Activated naive CD4-positive, alpha-beta T cell treated with anti-CD3 and anti-CD28 coated beads, Interleukin-2, amount 50 U/mL, for 24 hours (primary cell): Measurements from ENCODE around the gene YPEL2.

Experiments used
- H3K27ac Mint-ChIP-seq: one replicate; pipeline ENCODE4 v1.8.0; 2021; ENCODE audit warnings: mild to moderate bottlenecking, mixed read lengths
- H3K27me3 Mint-ChIP-seq: one replicate; pipeline ENCODE4 v1.8.0; 2021; ENCODE audit warnings: mixed read lengths
- H3K36me3 Mint-ChIP-seq: one replicate; pipeline ENCODE4 v1.8.0; 2021; ENCODE audit warnings: mixed read lengths
- H3K4me1 Mint-ChIP-seq: one replicate; pipeline ENCODE4 v1.8.0; 2021; ENCODE audit warnings: mixed read lengths
- H3K4me3 Mint-ChIP-seq: one replicate; pipeline ENCODE4 v1.8.0; 2021; ENCODE audit warnings: mild to moderate bottlenecking, mixed read lengths
- H3K9me3 Mint-ChIP-seq: one replicate; pipeline ENCODE4 v1.8.0; 2021; ENCODE audit warnings: mixed read lengths

Gene YPEL2

DNA sequence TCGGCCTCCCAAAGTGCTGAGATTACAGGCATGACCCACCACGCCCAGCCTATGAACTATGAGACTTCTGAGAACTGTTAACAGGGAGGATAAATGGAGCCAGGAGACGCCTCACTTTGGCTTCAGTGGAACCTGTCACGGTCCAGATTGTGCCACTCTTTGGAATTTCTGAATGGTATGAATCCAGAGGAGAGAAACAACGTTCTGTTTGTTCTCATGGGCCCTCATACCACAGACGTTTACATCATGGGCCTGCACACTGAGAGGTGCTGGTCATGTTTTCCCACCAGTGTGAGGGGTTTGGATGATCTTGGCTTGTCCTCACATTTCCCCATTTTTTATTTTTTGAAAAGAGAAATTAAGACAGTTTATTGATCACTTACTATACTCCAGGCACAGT is 90.3 kb downstream of the YPEL2 start:
- Mint-ChIP-seq H3K4me3 (no peak overlapping the region), H3K4me1 (no peaks in the 10 kb centered on the region), H3K9me3 (no peaks in the 10 kb centered on the region), H3K27me3 (no peaks in the 10 kb centered on the region), H3K27ac (no peak overlapping the region), H3K36me3 (no peaks in the 10 kb centered on the region)

DNA sequence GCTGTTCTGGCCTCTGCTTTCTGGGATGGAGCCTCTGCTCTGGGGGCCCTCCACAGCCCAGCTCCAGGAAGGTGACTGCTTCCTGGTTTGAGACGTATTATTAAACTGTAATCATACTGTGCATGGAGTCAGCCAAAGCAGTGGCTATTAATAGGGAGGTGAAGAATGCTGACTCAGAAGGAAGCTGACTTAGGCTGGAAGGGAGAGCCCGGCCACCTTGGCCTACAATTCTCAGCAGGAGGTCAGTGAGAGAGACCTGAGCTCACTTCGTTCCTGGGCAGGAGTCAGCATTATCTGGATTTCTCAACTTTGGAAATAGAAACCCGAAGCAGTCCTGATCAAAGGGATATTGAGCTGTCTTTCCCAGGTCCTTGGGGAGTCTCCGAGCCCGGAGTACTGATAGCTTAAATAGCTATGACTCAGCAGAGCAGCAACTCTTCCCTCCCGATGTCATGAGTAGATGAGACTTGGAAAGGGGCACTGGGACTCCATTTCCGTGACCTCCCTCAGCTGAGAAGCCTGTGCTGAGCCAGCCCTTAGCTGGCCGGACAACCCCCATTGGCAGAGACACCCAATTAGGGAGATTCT is 91.8 kb downstream of the YPEL2 start:
- Mint-ChIP-seq H3K4me3 (no peak overlapping the region), H3K36me3 (no peaks in the 10 kb centered on the region), H3K9me3 (no peaks in the 10 kb centered on the region), H3K27ac (no peak overlapping the region), H3K27me3 (no peaks in the 10 kb centered on the region), H3K4me1 (peaks cover 10% of the 10 kb centered on the region)

DNA sequence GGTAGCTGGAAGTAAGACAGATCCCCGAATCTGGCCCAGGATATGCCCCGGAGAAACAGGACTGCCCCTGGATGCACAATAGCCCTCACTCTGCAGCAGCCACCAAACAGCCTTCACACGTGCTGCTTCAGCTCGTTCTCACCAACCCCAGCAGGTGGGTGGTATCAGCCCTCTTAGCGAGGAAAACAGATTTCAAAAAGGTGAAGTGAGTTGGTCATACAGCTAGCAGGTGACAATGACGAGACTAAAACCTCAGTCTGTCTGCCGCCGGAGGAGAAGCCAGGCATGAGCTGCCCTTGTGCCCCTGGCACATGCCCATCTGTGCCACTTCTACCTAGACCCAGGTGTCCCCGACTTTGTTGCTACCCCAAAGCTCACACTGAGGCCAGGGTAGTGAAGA is 92.4 kb downstream of the YPEL2 start:
- H3K27ac Mint-ChIP-seq = no peak overlapping the region
- peaks cover 10% of the 10 kb centered on the region for H3K4me1 Mint-ChIP-seq
- H3K4me3 Mint-ChIP-seq = no peak overlapping the region
- H3K36me3 Mint-ChIP-seq = no peaks in the 10 kb centered on the region
- H3K27me3 Mint-ChIP-seq = no peaks in the 10 kb centered on the region
- H3K9me3 Mint-ChIP-seq = no peaks in the 10 kb centered on the region

DNA sequence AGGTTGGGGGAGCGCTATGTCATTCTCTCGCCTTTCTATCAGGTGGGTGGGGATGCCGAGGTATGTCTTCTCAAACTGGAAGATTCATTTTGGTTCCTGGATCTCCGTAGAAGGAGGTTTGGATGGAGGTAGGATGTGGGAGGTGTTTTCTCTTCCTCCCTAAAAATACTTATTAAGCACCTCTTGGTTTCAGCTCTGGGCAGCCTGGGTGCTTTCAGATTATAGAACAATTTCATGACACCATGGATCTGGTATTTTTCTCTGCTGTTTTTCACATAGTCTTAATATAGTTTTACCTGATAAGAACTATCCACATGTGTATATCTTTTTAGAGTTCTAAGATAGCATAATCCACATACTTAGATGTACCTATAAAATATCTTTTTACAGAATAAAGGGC is 92.9 kb downstream of the YPEL2 start:
- Mint-ChIP-seq H3K27me3 (no peaks in the 10 kb centered on the region), H3K9me3 (no peaks in the 10 kb centered on the region), H3K36me3 (no peaks in the 10 kb centered on the region), H3K27ac (no peak overlapping the region), H3K4me3 (no peak overlapping the region), H3K4me1 (peaks cover 10% of the 10 kb centered on the region)

DNA sequence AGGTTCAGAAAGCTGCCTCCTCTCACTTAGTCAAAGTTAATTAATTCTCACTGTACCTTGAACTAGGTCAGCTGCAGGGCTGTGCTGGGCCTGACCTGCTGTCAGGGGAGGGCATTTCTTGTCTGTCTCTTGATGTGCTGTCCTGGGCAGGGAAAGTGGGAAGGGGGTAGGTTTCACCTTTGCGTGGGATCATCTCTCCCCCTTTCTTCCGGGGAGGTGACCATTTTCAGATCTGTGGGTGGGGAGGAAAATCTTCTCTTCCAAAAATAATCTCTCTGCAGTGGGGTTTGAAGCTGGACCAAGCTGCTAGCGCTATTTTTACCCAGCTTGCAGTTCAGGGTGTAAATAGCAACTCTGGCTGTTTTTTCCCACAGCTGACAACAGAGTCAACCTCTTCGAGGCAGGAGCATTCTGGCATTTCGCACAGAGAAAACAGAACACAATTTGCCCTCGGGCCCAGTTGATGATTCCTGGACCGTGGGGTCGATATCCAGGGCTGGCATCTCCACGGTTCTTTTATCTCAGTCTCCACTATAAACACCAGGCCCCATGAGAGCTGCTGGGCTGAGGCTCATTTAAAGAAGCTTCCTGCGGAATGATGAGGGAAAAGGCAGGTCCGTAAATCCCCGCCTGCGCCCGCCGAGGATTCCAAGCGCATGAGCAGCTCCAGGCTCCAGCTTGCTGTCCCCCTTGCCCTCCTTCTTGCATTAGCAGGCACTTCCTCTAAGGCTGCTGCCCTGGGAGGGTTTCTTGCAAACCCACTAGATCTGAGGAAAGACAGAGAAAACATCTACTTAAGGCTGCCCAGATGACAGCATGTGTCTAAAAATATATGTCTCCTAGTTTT is 93.9 kb downstream of the YPEL2 start:
- Mint-ChIP-seq H3K36me3 (no peaks in the 10 kb centered on the region), H3K27ac (no peak overlapping the region), H3K27me3 (no peaks in the 10 kb centered on the region), H3K4me3 (no peak overlapping the region), H3K4me1 (peaks cover 10% of the 10 kb centered on the region), H3K9me3 (no peaks in the 10 kb centered on the region)

DNA sequence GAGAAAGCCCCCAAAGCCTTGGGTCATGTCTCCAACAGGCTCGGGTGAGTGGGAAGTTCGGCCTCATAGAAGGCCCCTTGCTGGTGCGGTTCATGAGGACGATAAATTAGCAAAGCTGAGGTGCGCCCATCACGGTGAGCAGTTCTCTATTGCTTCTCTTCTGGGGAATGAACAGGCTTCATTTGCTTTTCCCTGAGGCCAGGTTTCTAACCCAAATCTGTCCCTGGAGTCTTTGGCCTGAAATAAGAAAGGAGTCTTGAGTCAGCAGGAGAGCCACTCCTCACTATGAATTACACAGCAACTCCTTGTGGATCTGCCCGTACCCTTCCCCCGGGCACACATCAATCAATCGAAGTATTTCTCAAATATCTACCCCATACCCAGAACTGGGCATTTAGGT is 94.6 kb downstream of the YPEL2 start:
- Mint-ChIP-seq H3K27me3 (no peaks in the 10 kb centered on the region), H3K4me3 (no peak overlapping the region), H3K36me3 (no peaks in the 10 kb centered on the region), H3K27ac (no peak overlapping the region), H3K4me1 (peaks cover 10% of the 10 kb centered on the region), H3K9me3 (no peaks in the 10 kb centered on the region)

DNA sequence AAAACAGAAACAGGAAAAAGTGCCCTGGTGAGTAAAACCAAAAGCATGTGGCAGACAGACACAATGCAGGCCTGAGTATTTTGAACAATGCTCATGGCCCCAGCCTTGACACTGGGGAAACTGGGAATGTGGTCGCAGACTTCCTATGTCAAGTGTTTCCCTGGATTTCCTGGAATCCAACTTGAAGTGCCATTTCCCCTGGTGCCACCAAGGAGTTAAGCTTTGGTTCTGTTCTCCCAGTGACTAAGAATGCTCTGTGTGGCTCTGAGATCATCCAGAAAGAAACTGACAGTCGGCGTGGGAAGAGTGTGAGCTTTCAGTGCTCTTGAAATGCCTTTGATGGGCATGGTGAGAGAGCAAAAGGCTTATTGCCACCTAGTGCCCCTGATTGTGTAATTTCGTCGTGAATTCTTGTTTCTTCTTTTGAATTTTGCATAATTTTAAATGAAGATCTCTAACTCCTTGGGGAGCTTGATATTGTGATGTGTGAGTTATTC is 96.0 kb downstream of the YPEL2 start:
- no peak overlapping the region for H3K27ac Mint-ChIP-seq
- H3K4me1 Mint-ChIP-seq = peaks cover 10% of the 10 kb centered on the region
- H3K9me3 Mint-ChIP-seq = peaks cover under 1% of the 10 kb centered on the region
- peaks cover 2% of the 10 kb centered on the region for H3K36me3 Mint-ChIP-seq
- no peak overlapping the region for H3K4me3 Mint-ChIP-seq
- H3K27me3 Mint-ChIP-seq = no peaks in the 10 kb centered on the region

DNA sequence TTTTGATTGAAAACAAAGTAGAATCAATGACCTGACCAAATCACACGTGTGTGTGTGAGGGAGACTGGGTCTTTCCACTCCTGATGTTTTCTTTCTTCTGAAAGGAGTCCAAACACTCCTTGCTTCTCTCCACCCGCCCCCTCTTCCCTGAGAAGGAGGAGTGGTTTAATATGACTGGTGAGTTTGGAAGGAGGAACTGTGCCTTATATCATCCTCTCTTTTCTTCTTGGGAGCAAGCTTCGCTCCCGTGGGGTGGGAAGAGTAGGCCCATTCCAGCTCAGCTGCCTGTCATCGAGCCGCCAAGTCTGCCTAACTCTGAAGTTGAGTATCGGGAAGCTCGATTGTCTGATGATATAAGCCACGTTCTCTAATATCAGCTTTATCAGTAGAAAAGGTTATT is 96.5 kb downstream of the YPEL2 start:
- Mint-ChIP-seq H3K27ac (no peak overlapping the region), H3K4me1 (peaks cover 10% of the 10 kb centered on the region), H3K9me3 (peaks cover 6% of the 10 kb centered on the region), H3K36me3 (peaks cover 4% of the 10 kb centered on the region), H3K27me3 (no peaks in the 10 kb centered on the region), H3K4me3 (no peak overlapping the region)

DNA sequence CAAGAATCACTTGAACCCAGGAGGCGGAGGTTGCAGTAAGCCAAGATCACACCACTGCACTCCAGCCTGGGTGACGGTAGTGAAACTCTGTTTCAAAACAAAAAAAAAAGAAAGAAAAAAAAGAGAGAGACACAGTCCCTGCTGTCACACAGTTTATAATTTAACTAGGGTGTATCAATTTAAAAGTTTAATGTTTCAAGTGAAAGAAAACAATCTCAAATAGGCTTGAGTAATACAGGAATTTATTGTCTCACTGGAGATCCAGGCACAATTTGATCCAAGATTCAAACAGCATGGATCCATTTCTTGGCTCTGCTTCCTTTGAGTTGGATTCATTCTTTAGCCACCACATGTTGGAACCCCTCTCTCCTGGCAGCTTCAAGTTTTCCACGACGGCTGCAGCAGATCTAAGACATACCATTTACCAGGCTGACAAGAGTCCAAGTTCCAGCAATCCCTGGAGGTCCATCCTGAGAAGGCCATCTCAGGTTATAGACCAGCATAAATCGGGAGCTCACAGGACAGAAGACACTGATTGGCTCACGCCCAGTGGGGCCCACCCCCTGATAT is 97.5 kb downstream of the YPEL2 start:
- Mint-ChIP-seq H3K27me3 (no peaks in the 10 kb centered on the region), H3K4me1 (peaks cover 10% of the 10 kb centered on the region)

DNA sequence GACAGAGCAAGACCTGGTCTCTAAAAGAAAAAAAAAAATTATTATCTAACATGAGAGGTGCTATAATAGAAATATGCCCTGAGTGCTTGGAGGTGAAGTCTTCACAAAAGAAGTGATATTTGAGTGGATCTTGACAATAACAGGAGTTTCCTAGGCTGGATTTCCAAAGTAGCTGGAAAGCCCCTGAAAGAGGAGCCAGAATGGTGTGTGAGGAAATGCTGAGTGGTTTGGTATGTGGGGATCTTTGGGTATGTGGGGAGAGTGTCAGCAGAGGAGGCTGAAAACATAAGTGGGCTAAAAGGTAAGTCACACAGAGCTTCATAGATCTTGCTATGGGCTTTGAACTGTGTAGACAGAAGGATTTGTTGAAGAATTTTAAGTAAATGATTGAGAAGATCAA is 100.1 kb downstream of the YPEL2 start:
- Mint-ChIP-seq H3K4me3 (no peak overlapping the region), H3K4me1 (peaks cover 10% of the 10 kb centered on the region), H3K36me3 (peaks cover 4% of the 10 kb centered on the region), H3K9me3 (peaks cover 6% of the 10 kb centered on the region), H3K27me3 (no peaks in the 10 kb centered on the region), H3K27ac (no peak overlapping the region)

More for the DNA sequence above, 97.5 kb downstream of the YPEL2 start:
- Mint-ChIP-seq H3K4me3 (no peak overlapping the region), H3K36me3 (peaks cover 4% of the 10 kb centered on the region), H3K27ac (no peak overlapping the region), H3K9me3 (peaks cover 6% of the 10 kb centered on the region)

DNA sequence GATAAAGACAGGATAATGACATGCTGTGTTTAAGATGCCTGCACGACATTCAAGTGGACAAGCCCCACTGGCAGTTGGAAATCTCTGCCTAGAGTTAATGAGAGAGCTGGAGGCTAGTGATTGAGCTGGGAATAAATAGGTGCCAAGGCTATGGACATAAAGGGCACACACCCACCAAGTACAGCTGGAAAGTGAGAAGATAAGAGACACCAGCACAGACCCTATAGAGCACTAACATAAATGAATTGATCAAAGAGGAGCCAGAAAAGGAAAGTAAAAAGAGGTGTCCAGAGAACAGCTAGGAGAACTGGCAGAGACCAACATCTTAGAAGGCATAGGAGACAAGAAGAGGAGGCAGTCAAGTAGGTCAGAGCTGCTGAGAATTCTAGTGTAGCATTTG is 101.2 kb downstream of the YPEL2 start:
- H3K9me3 Mint-ChIP-seq = peaks cover 6% of the 10 kb centered on the region
- H3K4me1 Mint-ChIP-seq = peaks cover 4% of the 10 kb centered on the region
- H3K36me3 Mint-ChIP-seq = peaks cover 4% of the 10 kb centered on the region
- H3K4me3 Mint-ChIP-seq = no peak overlapping the region
- H3K27me3 Mint-ChIP-seq = no peaks in the 10 kb centered on the region
- H3K27ac Mint-ChIP-seq = no peak overlapping the region

DNA sequence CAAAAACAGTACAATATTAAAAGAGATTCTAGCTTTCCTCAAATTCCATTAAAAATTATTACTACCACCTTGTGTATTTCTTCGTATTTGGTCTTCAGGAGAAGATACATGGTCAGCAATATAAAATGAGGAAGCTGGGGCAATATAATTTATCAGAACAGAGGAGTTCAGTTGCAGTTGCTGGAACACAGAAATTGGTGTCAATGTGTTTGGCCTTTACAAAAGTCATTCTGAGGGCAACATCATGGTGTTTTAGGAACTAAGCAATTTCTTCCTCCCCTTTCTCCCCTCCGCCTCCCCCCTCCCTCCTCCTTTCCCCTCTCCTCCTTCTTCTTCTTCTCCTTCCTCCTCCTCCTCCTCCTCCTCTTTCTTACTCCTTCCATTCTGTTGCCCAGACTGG is 102.1 kb downstream of the YPEL2 start:
- Mint-ChIP-seq H3K9me3 (peaks cover 6% of the 10 kb centered on the region), H3K27me3 (no peaks in the 10 kb centered on the region), H3K36me3 (peaks cover 4% of the 10 kb centered on the region), H3K4me1 (peaks cover 3% of the 10 kb centered on the region), H3K4me3 (no peak overlapping the region), H3K27ac (no peak overlapping the region)

DNA sequence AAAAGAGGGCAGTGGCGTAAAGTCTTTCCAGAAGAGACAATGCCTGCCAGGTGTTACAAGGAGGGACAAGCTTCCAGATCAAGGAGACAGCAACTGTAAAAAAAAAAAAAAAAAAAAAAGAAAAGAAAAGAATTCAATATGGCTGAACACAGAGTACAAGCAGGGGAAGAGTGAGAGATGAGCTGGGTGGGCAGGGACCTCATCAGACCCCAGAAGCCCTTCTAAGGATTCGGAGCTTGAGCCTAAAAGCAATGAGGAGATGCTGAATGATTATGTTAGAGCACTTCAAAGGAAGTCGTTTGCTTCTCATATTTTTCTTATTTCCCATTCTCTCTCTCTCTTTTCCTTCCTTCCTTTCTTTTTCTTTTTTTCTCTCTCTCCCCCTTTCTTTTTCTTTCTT is 103.0 kb downstream of the YPEL2 start:
- Mint-ChIP-seq H3K9me3 (peaks cover 6% of the 10 kb centered on the region), H3K36me3 (peaks cover 4% of the 10 kb centered on the region), H3K27ac (no peak overlapping the region), H3K27me3 (no peaks in the 10 kb centered on the region), H3K4me3 (no peak overlapping the region), H3K4me1 (peaks cover 8% of the 10 kb centered on the region)

DNA sequence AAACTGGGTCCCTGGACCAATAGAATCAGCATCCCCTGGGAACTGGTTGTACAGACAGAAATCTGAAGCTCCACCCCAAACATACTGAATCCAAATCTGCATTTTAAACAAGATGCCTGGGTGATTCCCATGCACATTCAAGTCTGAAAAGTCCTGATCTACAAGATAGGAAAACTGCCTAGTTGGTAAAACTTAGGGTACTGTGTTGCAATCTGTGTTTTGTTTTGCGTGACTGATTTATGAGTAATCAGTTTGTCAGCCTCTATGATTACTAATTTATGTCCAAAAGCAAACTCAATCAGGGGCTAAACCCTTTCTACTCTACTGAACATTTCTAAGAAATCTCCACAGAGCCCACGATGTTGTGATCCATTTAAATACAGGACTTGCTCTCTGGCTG is 103.8 kb downstream of the YPEL2 start:
- Mint-ChIP-seq H3K4me3 (no peak overlapping the region), H3K4me1 (peaks cover 16% of the 10 kb centered on the region), H3K36me3 (peaks cover 4% of the 10 kb centered on the region), H3K27me3 (no peaks in the 10 kb centered on the region), H3K9me3 (peaks cover 6% of the 10 kb centered on the region), H3K27ac (peak overlapping the region; percentile 6)

DNA sequence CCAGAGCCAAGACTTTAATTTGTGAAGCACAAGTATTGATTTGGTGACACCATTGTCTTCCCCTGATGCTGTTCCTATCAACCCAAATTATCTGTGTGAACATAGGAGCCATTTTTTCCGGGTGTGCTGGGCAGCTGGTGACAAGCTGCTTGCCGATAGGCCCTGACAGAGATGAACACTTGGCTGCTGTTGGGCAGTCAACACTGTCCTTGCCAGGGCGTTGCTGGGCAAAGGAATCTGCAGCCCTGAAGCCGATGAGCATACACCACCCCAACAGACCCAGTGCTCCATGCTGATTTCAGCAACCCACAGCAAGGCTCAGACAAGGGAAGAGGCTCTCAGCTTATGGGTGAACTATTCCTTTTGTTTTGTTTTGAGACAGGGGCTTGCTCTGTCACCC is 105.4 kb downstream of the YPEL2 start:
- H3K4me3 Mint-ChIP-seq = no peak overlapping the region
- H3K4me1 Mint-ChIP-seq = peaks cover 30% of the 10 kb centered on the region
- peaks cover 3% of the 10 kb centered on the region for H3K36me3 Mint-ChIP-seq
- H3K27ac Mint-ChIP-seq = no peak overlapping the region
- peaks cover 6% of the 10 kb centered on the region for H3K9me3 Mint-ChIP-seq
- H3K27me3 Mint-ChIP-seq = no peaks in the 10 kb centered on the region

DNA sequence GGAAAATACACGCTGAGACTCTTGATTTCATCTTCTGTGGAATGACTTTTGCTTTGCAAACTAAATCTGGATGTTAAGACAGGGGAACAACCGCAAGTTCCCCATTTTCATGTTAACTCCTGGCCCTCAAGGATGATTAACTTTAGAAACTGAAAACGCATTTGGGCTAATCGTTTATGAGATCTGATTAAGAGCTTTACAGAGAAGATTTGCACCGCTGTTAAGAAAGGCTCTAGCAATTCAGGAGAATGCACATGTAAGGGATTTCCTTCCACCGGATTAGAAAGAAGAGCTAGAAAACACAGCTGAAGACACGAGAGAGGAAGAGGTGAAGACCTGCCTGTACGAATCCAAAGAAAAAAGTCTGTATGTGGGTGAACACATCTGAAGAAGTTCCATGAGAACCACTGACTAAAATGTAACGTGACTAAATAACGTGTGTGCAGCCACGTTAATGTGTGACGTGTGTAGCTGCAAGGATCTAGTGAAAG is 106.4 kb downstream of the YPEL2 start:
- H3K27me3 Mint-ChIP-seq = no peaks in the 10 kb centered on the region
- no peaks in the 10 kb centered on the region for H3K36me3 Mint-ChIP-seq
- H3K27ac Mint-ChIP-seq = no peak overlapping the region
- peaks cover under 1% of the 10 kb centered on the region for H3K9me3 Mint-ChIP-seq
- H3K4me3 Mint-ChIP-seq = no peak overlapping the region
- peaks cover 30% of the 10 kb centered on the region for H3K4me1 Mint-ChIP-seq
